HG02623 (cell line): ENCODE measurements around the gene CSF1R.

ENCODE experiments used
- ATAC-seq: cut with Tn5 transposase; IDR thresholded peaks from one replicate; pipeline ENCODE4 v1.9.1; 2021; ENCODE audit warnings: moderate library complexity; ENCODE audit not compliant: unreplicated experiment

CSF1R gene

DNA sequence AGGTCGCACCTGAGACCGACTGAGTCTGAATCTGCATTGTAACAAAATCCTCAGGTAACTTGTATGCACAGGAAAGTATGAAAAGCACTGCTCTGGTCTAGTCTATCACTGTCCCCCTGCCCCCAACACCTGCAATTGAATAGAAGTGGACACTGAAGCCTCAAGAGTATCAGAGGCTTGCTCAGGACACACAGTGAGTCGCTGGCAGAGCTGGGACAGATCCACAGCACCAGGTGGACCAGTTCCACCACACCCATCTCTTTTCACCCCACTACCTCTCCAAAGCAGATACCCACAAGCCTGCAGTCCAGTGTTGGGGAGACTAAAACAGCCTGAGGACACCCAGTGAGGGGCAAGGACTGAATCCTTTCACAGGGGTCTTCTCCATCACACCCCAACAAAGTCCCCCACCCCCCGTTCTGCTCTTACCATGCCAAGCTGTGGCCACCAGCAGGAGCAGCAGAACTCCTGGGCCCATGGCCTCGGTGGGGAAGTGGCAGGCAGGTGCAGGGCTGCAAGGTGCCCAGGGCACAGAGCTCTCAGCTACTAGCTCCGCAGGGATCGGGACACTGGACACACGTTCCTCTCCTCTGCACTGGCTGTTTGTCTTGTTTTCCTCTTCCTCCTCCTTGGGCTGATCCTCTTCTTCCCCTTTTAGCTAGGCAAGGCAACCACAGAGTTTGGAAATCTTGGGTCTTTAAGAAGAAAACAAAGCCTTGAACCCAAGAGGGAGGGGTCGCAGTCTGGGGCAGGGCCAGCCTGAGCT lies at the start of gene CSF1R:
Gene CSF1R, minus strand, starts transcription at position 605 of the 766 bp plus-strand sequence. Its CDS starts 127 bp downstream, at position 478.
- no peak for ATAC-seq

DNA sequence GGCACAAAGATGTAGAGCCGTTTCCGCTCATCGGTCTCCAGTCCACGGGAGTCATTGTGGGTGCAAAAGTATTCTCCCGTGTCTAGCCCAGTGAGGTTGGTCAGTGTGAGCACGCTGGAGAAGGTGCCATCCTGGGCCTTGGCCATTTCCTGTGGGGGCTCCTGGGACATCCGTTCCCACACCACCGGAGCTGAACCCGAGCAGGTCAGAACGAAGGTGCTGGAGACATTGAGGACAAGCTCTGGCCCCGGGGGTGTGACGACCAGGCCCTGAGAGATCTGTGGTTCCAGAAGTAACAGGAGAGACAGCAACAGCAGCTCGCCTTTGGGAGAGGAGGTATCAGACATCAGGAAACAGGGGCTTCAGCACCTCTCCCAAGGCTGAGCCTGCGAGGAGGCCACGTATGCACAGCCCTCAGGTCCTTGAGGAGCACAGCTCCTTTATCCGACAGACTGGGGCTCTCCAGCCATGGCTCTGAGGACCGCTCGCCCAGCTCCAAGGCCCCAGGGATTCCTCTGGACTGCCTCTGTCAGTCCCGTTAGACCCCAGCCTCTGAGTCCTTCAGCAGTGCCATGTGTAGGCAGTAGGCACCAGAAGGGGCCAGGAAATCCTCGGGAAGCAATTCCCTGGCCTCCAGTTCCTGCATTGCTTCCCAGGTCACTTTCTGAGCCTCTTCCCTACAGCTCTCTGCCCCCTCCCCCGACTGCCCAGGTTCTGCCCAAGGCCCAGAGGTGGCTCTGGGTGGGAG lies 49.4 kb upstream of the CSF1R start:
- ATAC-seq, result no peak

DNA sequence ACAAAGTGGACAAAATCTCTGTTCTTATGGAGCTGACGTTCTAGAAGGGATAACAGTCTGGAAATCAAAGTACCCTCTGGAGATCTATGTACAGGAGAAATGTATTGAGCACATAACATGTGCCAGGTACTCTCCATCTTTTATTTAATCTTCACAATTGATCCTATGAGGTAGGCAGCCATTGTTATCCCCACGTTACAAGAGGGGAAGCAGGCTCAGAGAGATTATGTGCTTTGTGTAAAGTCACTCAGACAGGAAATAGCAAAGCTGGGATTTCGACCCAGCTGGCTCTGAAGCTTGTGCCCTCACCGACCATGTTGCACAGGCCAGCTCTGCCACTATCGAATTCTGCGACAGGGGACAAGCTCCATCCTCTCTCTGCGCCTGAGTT lies 47.8 kb upstream of the CSF1R start:
- no peak for ATAC-seq

DNA sequence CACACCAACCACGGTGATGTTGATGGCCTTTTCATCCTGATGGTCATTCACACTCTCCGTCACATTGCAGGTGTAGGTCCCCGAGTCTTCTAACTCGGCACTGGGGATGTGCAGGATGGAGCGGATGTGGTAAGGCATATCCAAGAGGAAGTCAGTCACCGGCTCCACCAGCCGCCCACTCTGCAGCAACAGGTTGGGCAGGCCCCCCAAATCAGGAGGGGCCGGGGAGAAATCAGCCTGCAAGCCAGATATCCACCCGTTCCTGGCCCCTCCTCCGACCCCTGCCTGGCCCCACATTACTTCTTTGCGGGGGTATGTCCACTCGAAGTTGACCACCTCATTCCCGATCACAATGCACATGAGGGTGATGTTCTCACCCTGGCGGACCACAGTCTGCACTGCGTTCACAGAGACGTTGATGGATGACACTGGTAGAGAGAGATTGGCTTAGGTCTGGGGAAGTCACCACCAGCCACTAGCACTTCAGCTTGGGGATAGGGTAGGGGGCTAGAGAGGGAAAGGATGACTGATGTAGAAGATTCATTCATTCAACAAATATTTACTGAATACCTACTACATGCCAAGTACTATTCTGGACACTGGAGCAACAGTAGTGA lies 47.3 kb upstream of the CSF1R start:
- ATAC-seq, result no peak

DNA sequence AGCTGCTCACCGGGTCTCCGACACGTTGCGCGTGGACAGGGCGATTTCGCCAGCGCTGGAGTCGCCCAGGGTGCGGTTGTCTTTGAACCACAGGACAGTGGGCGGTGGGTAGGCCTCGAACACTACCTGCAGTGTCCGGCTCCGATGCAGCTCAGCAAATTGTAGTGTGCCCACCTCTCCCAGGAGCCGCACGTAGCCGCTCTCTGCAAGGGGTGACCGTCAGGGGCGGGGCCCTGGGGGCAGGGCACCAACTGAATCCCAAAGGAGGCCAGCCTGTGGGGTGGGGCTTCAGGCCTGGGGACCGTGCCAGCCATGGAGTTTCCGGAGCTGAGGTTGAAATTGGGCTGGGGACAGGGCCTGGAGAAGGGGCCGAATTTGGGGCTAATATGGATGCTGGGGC lies 46.4 kb upstream of the CSF1R start:
- no peak for ATAC-seq

DNA sequence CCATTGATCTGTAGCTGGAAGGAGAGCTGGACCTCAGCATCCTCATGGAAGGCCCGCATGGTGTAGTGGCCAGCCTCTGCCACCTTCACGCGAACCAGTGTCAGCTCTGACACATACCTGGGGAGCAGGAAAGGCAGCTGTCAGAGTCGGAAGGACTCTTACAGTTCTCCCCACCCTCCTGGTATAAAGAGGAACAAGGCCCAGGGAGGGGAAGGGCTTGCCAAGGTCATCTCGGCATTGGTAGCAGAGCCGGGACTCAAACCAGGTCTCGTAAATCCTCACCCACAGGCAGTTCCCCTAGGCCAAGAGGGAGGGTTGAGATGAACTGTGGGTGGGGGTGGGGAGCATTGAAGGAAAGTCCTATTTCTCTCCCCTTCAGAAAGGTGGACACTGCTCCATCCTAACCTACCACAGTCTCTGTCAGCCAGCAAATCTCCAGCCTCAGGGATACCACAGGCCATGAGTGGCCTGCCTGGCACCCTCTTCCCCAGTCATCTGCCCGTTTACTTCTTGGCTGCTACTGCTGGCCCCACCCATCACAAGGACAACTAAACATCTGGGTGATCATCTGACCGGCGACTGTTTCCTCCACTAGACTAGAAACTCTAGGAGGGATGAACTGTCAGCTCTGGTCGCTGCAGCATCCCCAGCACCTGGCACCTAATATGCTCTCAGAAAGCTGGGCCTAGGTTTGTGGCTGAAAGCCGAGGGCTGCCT lies 45.8 kb upstream of the CSF1R start:
- no peak for ATAC-seq

DNA sequence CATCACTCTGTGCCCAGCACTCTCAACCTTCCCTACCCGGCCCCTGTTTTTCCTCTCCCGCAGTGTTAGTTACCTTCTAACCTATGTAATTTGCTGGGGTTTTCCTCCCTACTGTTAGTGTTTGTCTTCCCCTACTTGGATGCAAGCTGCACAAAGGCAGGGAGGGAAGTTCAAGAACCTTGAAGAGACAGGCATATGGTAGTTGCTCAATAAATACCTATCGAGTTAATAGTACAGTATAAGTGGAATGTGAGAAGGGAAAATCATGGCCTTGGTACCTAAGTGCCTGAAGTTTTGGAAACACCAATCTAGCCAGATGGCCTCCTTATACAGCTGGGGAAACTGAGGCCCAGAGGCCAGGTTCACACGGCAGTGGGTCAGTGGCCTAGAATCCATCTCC lies 45.1 kb upstream of the CSF1R start:
- ATAC-seq, result no peak

DNA sequence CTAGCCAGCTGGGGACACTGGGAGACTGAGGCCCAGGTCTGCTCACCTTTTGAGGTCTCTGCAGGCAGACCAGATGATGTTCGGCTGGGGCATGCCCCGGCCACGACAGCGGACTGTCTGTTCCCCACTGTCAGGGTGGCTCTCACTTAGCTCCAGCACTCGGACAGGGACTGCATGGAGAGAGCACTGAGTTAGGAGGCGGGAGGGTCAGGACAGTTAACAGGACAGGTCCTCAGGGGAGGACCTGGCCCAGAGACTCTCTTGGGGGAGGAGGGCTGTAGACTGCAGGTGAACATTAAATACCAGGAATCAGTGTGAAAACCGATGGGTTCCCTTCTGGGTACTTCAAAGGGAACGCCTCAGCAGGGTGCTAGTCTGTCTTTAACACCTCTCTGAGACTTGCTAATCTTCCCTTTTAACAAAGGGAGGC lies 44.2 kb upstream of the CSF1R start:
- no peak for ATAC-seq

DNA sequence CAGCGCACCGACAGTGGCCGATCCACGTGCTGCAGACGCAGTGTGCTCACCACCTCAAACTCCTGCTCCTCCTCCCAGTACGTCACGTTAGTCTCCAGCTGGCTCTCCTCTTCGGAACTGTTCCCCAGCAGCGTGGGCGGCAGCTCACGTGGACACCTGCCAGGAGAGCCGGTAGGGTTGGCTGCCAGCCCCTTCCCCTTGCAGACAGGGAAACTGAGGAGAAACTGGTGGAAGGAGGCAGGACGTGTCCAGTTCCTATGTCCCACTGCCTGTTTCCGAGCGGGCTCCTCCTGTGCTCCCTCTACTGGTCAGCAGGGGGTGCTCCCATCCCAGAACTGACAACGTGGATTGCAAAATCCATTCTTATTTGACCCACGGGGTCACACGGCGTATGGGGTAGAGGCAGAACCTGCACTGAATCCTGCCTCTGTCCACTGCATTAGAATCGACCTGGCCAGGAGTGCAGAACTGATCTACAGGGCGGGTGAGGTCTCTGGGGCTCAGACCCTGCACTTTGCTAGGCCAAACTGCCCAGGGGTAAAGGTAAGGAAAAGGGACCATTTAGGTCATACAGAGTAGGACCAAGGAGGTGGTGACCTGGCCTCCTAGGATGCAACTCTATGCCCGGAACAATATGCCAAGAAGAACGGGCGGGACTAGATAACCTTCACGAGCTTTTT lies 43.6 kb upstream of the CSF1R start:
- ATAC-seq, result no peak

DNA sequence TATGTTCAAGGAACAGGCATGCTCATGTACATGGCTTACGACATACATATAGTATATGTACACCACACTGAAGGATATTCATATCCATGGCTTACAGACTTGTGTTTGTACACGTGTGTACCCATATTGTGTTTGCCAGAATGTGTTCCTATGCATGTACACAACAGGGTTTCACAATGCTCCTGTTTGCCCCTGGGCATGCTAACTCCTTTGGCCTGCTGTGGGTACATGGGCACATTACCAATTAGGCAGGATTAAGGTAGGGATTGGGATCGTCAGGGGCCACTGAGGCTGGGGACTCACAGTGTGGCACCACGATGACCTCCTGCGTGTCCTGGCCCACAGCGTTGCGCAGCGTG lies 43.1 kb upstream of the CSF1R start:
- ATAC-seq, result no peak

DNA sequence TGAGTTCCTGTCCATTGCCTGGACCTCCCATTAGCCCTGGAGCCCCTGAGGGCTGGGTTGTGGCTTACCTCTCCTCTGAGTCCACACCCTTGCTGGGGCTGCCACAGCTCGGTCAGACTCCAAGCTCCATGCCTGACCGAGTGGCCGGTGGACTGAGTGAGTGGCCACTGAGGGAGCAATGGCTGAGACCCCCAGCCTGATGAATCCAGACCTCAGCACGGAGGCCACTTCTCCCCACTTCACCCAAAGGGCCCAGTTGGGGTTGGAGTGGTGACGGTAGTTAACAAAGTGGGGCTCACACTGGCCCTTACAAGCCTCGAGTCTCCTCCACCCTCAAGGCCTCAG lies 40.5 kb upstream of the CSF1R start:
- ATAC-seq, result no peak

DNA sequence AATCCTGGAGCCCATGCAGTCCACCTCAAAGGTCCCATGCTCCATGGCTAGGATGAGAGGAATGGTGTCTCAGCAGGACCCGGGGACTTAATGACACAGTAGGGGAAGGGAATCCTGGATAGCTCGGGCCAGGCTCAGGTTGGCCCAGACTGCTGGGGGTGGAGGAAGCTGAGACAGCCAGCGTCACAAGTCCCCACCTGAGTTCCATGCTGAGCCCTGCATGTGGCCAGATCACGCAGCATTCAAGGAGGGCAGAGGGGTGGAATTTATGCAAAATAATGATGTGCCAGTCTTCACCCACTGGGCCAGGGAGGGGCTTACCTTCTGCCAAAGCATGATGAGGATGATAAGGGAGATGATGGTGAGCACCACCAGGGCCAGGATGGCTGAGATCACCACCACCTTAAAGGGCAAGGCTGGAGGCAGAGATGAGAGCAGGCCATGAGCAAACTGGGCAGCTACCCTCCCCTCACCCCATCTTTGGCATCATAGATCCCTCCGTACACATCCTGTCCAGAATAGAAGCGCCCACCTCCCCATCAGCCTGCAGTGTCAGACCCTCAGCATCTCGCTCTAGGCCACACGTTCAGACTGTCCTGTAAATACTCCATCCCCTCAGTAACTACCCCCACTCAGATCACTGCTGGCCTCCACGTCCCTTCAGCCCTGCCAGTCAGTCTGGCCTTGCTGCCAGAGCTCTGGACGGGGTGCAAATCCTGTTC lies 40.0 kb upstream of the CSF1R start:
- no peak for ATAC-seq

DNA sequence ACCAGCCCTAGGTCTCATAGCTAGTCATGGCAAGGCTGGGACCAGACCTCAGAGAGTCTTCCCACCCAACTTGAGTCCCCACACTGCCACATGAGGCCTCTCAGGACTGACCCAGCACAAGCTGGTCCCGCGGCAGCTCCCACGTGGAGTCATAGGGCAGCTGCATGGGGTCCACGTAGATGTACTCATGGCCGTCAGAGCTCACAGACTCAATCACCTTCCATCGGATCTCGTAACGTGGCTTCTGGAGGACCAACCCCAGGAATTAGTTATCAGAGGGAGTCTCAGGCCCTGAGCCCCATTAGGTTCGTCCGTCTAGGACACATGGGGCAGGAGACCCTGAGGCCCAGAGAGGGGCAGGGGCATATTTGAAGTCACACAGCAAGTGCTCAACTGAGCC lies 39.0 kb upstream of the CSF1R start:
- ATAC-seq, result no peak

DNA sequence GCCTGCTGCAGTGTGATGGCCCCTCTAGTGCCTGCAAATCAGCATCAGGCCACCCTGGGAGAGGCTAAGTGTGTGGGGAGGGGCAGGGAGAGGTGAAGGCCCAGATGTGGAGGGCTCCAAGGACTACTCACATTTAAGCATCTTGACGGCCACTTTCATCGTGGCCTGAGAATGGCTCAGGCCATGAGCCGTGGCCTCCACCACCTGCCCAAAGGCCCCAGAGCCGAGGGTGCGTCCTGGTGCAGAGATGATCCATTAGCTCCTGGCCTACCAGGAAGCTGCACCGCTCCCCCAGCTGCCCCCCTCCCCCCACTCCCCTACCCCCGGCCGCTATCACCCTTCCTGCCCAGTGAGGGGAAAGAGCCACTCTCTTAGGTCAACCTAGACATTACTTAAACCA lies 38.2 kb upstream of the CSF1R start:
- ATAC-seq, result no peak

DNA sequence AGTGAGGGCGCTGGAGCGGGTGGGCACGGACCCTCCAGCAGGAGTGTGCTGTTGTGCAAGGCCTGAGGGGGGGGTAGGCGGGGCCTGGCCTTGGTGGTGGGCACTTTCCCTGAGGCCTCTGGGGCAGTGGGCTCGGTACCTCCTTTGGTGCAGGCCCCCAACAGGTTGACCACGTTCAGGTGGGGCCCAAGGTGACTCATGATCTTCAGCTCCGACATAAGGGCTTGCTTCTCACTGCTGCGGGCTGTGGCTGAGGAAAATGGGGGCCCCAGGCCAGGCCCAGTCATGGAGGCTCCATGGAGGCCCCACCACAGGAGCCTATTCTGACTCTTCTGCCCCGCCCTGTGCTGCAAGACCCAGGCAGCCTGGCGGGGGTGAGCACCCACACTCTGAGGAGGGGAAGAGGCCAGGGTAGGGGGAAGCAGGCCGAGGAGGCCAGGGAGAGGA lies 37.8 kb upstream of the CSF1R start:
- ATAC-seq, result no peak

DNA sequence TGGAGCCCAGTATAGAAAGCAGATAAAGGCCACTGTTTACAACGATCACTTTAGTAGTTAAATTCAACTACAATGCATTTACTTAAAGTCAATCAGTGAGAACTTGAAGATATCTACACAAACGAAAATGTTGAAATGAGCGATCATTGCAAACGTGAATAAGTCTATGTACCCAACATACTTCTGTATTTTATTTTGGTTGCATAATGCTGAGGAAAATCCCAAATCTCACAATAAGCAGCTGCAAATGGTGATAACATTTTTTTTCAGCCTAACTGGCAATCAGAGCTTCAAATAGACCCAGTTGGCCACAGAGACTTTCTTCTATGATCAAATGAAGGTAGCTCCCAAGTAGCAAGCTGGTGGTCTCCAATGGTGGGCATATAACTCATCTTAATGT lies 37.2 kb upstream of the CSF1R start:
- ATAC-seq, result no peak

DNA sequence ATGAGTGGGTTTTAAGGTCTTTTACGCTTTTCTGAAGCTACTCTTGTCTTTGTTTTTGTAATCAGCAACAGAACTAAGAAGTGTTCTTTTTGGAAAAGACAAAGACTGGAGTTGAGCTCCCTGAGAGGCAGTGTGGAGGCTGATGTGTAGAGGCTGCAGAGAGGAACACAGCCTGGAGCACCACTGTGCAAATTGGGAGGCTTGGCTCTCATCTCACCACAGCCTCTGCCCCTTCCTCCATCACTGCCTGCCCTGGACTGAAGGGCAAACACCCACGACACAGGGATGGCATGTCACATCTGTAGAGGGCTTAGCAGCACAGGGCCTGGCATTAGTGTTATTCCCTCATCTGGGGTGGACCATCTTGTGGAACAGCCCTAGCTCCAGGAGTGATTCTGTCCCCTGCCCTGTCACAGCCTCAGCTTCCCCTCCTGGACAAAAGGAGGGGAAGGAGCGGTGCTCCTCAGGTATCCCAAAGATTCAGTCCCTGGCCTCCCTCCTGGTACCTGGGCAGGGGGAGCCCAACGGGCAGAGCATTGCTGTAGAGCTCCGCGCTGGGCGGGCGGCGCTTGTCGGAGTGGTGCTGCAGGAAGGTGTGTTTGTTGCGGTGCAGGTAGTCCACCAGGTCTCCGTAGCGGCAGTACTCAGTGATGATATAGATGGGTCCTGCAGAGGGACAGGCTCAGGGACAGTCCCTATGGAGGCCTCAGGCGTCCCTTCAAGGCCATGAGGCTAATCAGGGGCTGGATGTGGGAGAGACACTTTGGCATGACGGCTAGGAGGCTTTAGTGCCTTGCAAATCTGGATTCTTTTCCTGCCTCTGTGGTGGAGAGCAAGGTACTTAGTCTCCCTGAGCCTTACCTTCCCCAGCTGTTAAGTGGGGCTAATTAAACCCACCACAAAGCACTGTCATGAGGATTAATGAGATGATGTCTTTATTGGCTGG lies 36.5 kb upstream of the CSF1R start:
- ATAC-seq, result no peak

DNA sequence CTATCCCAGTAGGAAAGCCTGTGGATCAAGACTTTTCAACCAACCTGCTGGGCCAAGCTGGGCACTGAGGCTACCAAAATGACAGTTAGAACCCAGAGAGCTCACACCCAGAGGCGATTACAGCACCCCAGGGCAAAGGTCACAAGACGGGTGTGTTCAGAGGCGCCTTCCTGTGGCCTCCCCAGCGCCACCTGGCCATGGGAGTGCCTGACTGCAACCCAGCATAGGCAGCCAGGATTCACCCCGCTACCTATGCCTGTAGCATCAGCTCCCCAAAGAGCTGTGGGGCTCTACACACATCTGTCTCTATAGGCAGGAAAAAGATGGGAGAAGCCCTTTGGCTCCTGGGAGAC lies 35.8 kb upstream of the CSF1R start:
- peak; percentile 55 for ATAC-seq

DNA sequence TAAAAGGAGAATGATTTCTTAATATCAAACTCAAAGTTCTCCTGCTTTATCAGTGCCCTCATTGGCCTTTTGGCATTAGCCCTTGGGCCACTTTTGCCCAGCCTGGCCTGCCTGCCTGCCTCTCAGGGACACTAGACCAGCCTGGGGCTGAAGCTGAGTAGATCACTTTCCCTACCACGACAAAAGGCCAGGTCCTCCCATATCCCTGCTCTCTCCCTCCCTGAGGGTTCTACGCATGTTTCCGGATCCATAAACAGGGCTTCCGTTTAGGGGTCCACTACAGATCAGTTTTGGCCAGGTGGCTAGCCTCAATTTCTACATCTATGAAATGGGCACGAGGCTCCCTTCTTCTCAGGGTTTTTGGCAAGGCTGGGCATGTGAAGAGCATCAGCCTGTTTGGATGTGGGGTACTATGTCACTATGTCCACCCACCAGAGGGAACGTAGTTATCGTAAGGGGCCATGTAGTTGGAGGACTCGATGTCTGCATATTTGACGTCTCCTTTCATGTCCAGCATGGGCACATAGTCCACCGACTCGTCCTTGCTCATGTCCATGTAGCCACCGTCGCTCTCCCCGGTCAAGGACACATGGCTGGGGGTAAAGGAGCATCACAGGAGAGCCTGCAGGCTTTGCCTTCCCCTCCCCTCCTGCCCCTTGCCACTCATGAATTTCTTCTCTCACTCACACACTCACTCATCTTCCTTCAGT lies 35.2 kb upstream of the CSF1R start:
- no peak for ATAC-seq
